DOHH2 (cell line): ENCODE results near the gene CSPG5.

Source experiments
- H3F3A ChIP-seq: fragments of 200-600 bp; sonication (generic), shearing (Covaris generic); 2 replicates; pipeline ENCODE4 v1.6.0; 2016; ENCODE audit warnings: antibody characterized with exemption, mild to moderate bottlenecking; ENCODE audit not compliant: control insufficient read depth, insufficient read depth
- H3K27ac ChIP-seq: fragments of 200-600 bp; sonication (generic); 2 replicates; pipeline ENCODE4 v1.5.1; 2014; ENCODE audit warnings: low read depth, mild to moderate bottlenecking, low read length, moderate library complexity
- H3K27me3 ChIP-seq: fragments of 200-600 bp; sonication (generic); 2 replicates; pipeline ENCODE4 v1.6.1; 2014; ENCODE audit warnings: mild to moderate bottlenecking, low read length, mixed read lengths; ENCODE audit not compliant: control insufficient read depth
- H3K36me3 ChIP-seq: fragments of 200-600 bp; sonication (generic); 2 replicates; pipeline ENCODE4 v1.6.1; 2014; ENCODE audit warnings: mild to moderate bottlenecking, low read length, moderate library complexity, mixed read lengths; ENCODE audit not compliant: control insufficient read depth
- H3K4me1 ChIP-seq: fragments of 200-600 bp; sonication (generic); 2 replicates; pipeline ENCODE4 v1.6.1; 2014; ENCODE audit warnings: mild to moderate bottlenecking, low read length, mixed read lengths; ENCODE audit not compliant: control insufficient read depth
- H3K4me2 ChIP-seq: fragments of 200-600 bp; sonication (generic); 2 replicates; pipeline ENCODE4 v1.6.0; 2014; ENCODE audit warnings: mild to moderate bottlenecking, low read length, moderate library complexity
- H3K4me3 ChIP-seq: fragments of 200-600 bp; sonication (generic); 2 replicates; pipeline ENCODE4 v1.5.1; 2014; ENCODE audit warnings: mild to moderate bottlenecking, low read length, mixed read lengths
- H3K79me2 ChIP-seq: fragments of 200-600 bp; sonication (generic); 2 replicates; pipeline ENCODE4 v1.6.1; 2014; ENCODE audit warnings: mild to moderate bottlenecking, low read length, mixed read lengths; ENCODE audit not compliant: control insufficient read depth
- H3K9me2 ChIP-seq: fragments of 200-600 bp; sonication (generic); replicated peaks from 2 replicates; pipeline ENCODE4 v1.6.1; 2014; ENCODE audit warnings: mild to moderate bottlenecking, low read length, mixed read lengths; ENCODE audit not compliant: control insufficient read depth
- H3K9me3 ChIP-seq: fragments of 200-600 bp; sonication (generic); 2 replicates; pipeline ENCODE4 v1.6.1; 2014; ENCODE audit warnings: antibody characterized with exemption, low read length, mixed read lengths; ENCODE audit not compliant: control insufficient read depth, insufficient read depth
- H4K20me1 ChIP-seq: fragments of 200-600 bp; sonication (generic); 2 replicates; pipeline ENCODE4 v1.6.0; 2014; ENCODE audit warnings: low read depth, mild to moderate bottlenecking, antibody characterized with exemption, low read length, moderate library complexity; ENCODE audit not compliant: control insufficient read depth, insufficient read depth
- CTCF ChIP-seq: fragments of 200-600 bp; sonication (generic); IDR thresholded peaks from one replicate; pipeline ENCODE4 v1.5.1; 2014; ENCODE audit warnings: antibody characterized with exemption, mild to moderate bottlenecking, low read depth, low read length; ENCODE audit not compliant: poor library complexity, severe bottlenecking
- EZH2phosphoT487 ChIP-seq: fragments of 200-600 bp; sonication (generic); IDR thresholded peaks from 2 replicates; pipeline ENCODE4 v1.6.1; 2017; ENCODE audit warnings: borderline replicate concordance, mild to moderate bottlenecking, antibody characterized with exemption, low read length, moderate library complexity, mixed read lengths

CSPG5 gene

GRCh38 chr3:47579875-47580274 lies 1.2 kb upstream of the CSPG5 start:
- no peak overlapping the region for H3K27ac ChIP-seq
- no peak overlapping the region for H3K4me3 ChIP-seq
- H3K9me2 ChIP-seq, result no peaks in the 10 kb centered on the region
- peaks cover 3% of the 10 kb centered on the region; the same call in 1 of the 2 replicates for H4K20me1 ChIP-seq
- H3K36me3 ChIP-seq, result no peaks in the 10 kb centered on the region
- peaks cover 5% of the 10 kb centered on the region; the same call in 1 of the 2 replicates for H3K4me1 ChIP-seq
- H3K27me3 ChIP-seq, result peaks cover 27% of the 10 kb centered on the region
- peaks cover 21% of the 10 kb centered on the region for H3F3A ChIP-seq
- H3K4me2 ChIP-seq, result no peak overlapping the region
- TF ChIP-seq CTCF (no peak), EZH2phosphoT487 (no peak)
- no peaks in the 10 kb centered on the region for H3K9me3 ChIP-seq
- H3K79me2 ChIP-seq, result no peaks in the 10 kb centered on the region

- TF ChIP-seq EZH2phosphoT487 (no peak), CTCF (no peak)
- no peaks in the 10 kb centered on the region for H3K79me2 ChIP-seq
- no peaks in the 10 kb centered on the region for H3K9me2 ChIP-seq
- no peaks in the 10 kb centered on the region for H3K9me3 ChIP-seq
- H3K27ac ChIP-seq, result no peak overlapping the region
- no peaks in the 10 kb centered on the region for H3K36me3 ChIP-seq
- peaks cover 37% of the 10 kb centered on the region for H3K27me3 ChIP-seq
- H3F3A ChIP-seq, result peaks cover 16% of the 10 kb centered on the region
- H3K4me2 ChIP-seq, result peak overlapping the region; percentile 79
- H3K4me3 ChIP-seq, result peak overlapping the region; percentile 66
- H3K4me1 ChIP-seq, result peaks cover 5% of the 10 kb centered on the region; the same call in 1 of the 2 replicates
- H4K20me1 ChIP-seq, result no peaks in the 10 kb centered on the region
Measured at GRCh38 chr3:47578119-47578632, 489 bp downstream of the CSPG5 start.

GRCh38 chr3:47577583-47578118 lies 1.0 kb downstream of the CSPG5 start:
- Histone ChIP-seq H3K4me1 (peaks cover 5% of the 10 kb centered on the region; the same call in 1 of the 2 replicates), H3K4me3 (peak overlapping the region; percentile 66), H3K9me2 (no peaks in the 10 kb centered on the region), H3K4me2 (peak overlapping the region; percentile 79), H3K9me3 (no peaks in the 10 kb centered on the region), H3F3A (peaks cover 16% of the 10 kb centered on the region), H3K36me3 (no peaks in the 10 kb centered on the region), H3K27ac (no peak overlapping the region), H3K27me3 (peaks cover 42% of the 10 kb centered on the region), H3K79me2 (no peaks in the 10 kb centered on the region), H4K20me1 (no peaks in the 10 kb centered on the region)
- no peak for TF ChIP-seq EZH2phosphoT487
- no peak for TF ChIP-seq CTCF
